ENCODE results near the gene PNISR.

PNISR gene

GRCh38 chr6:99353126-99353525 is 72.0 kb downstream of the PNISR start:
- no peak overlapping the region for H3K27ac ChIP-seq
- TF ChIP-seq, protein P1, sequence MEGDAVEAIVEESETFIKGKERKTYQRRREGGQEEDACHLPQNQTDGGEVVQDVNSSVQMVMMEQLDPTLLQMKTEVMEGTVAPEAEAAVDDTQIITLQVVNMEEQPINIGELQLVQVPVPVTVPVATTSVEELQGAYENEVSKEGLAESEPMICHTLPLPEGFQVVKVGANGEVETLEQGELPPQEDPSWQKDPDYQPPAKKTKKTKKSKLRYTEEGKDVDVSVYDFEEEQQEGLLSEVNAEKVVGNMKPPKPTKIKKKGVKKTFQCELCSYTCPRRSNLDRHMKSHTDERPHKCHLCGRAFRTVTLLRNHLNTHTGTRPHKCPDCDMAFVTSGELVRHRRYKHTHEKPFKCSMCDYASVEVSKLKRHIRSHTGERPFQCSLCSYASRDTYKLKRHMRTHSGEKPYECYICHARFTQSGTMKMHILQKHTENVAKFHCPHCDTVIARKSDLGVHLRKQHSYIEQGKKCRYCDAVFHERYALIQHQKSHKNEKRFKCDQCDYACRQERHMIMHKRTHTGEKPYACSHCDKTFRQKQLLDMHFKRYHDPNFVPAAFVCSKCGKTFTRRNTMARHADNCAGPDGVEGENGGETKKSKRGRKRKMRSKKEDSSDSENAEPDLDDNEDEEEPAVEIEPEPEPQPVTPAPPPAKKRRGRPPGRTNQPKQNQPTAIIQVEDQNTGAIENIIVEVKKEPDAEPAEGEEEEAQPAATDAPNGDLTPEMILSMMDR (IDR thresholded peaks at IDR 0.05) = no peak
- no peak for TF ChIP-seq ZFX (IDR thresholded peaks at IDR 0.05; ENCODE audit: borderline replicate concordance)

- H3K27ac ChIP-seq = peak overlapping the region; percentile 81
Observed at GRCh38 chr6:99350573-99350972, 74.5 kb downstream of the PNISR start.

GRCh38 chr6:99349171-99350141 is 75.7 kb downstream of the PNISR start, which contains the start of gene FAXC:
Gene FAXC, minus strand, starts transcription at chr6:99349674. Its CDS starts 302 bp downstream, at chr6:99349372.
- H3K27ac ChIP-seq = peak within 1 kb of the TSS; percentile 81
- TF ChIP-seq, protein P1 (IDR thresholded peaks at IDR 0.05) = peak; percentile 69
- TF ChIP-seq ZFX (IDR thresholded peaks at IDR 0.05; ENCODE audit: borderline replicate concordance) = no peak

More at GRCh38 chr6:99350573-99350972, 74.5 kb downstream of the PNISR start:
- TF ChIP-seq, protein P1 (IDR thresholded peaks at IDR 0.05) = no peak
- TF ChIP-seq ZFX (IDR thresholded peaks at IDR 0.05; ENCODE audit: borderline replicate concordance) = no peak

- H3K27ac ChIP-seq = peak overlapping the region; percentile 81
- TF ChIP-seq, protein P1 (IDR thresholded peaks at IDR 0.05) = no peak
- TF ChIP-seq ZFX (IDR thresholded peaks at IDR 0.05; ENCODE audit: borderline replicate concordance) = no peak
Observed at GRCh38 chr6:99348288-99349170, 76.6 kb downstream of the PNISR start.

Data from 22Rv1 (cell line).